H1 (cell line): ENCODE measurements around the gene OXSM. TPM values are rescaled to one million over a fixed set of nuclear protein-coding genes. Genes with fewer than 3 reads are reported as not detected.

ENCODE experiments used
- ATF3 ChIP-seq: IDR thresholded peaks from 2 replicates; pipeline ENCODE4 v1.6.1; 2011; ENCODE audit warnings: low read depth, mild to moderate bottlenecking, low read length; ENCODE audit not compliant: insufficient read depth
- BCL11A ChIP-seq, 2 experiments: IDR thresholded peaks; one replicate each; pipeline ENCODE4 v1.6.1; 2011; ENCODE audit warnings: low read depth in 2 of 2, low read length in 2 of 2, mild to moderate bottlenecking in 2 of 2
- CEBPB ChIP-seq: IDR thresholded peaks from 2 replicates; pipeline ENCODE4 v1.6.1; 2012; ENCODE audit warnings: low read depth, low read length
- CHD1 ChIP-seq: IDR thresholded peaks from 2 replicates; pipeline ENCODE4 v1.6.1; 2012; ENCODE audit warnings: low read depth, low read length, improper control_type of control experiment
- EZH2 ChIP-seq: fragments of 200-600 bp; sonication (generic); IDR thresholded peaks from 2 replicates; pipeline ENCODE4 v1.7.1; 2012; ENCODE audit warnings: low read depth, mild to moderate bottlenecking, moderate library complexity, low read length, inconsistent platforms; ENCODE audit not compliant: severe bottlenecking
- GABPA ChIP-seq: IDR thresholded peaks from 2 replicates; pipeline ENCODE4 v1.6.1; 2011; ENCODE audit warnings: mild to moderate bottlenecking, low read length, moderate library complexity, borderline replicate concordance; ENCODE audit not compliant: insufficient read depth
- HDAC2 ChIP-seq, 2 experiments: fragments of 300-600 bp in 1 of 2; sonication (generic) in 1 of 2; IDR thresholded peaks; 2 replicates each; pipeline ENCODE4 v1.6.1; 2011 to 2012; ENCODE audit warnings: low read depth in 2 of 2, low read length in 2 of 2, mild to moderate bottlenecking in 2 of 2, moderate library complexity in 2 of 2, borderline replicate concordance in 1 of 2, inconsistent platforms in 1 of 2
- JUN ChIP-seq: IDR thresholded peaks from 2 replicates; pipeline ENCODE4 v1.6.1; 2011; ENCODE audit warnings: low read depth, mild to moderate bottlenecking, improper control_type of control experiment, low read length
- JUND ChIP-seq: IDR thresholded peaks from 2 replicates; pipeline ENCODE4 v1.6.1; 2011; ENCODE audit warnings: mild to moderate bottlenecking, improper control_type of control experiment, low read length
- MAFK ChIP-seq: IDR thresholded peaks from 2 replicates; pipeline ENCODE4 v1.6.1; 2012; ENCODE audit warnings: low read depth, mild to moderate bottlenecking, improper control_type of control experiment, low read length
- NANOG ChIP-seq: IDR thresholded peaks from 2 replicates; pipeline ENCODE4 v1.6.1; 2011; ENCODE audit warnings: low read length, low read depth, mild to moderate bottlenecking, inconsistent platforms; ENCODE audit not compliant: insufficient read depth, poor library complexity, severe bottlenecking
- PHF8 ChIP-seq: fragments of 200-600 bp; sonication (generic); conservative IDR thresholded peaks from 2 replicates; pipeline ENCODE4 v1.7.1; 2012; ENCODE audit warnings: low read depth, mild to moderate bottlenecking, inconsistent platforms, low read length, moderate library complexity
- POU5F1 ChIP-seq: IDR thresholded peaks from 2 replicates; pipeline ENCODE4 v1.6.1; 2011; ENCODE audit warnings: low read depth, mild to moderate bottlenecking, low read length, moderate library complexity
- RAD21 ChIP-seq, 2 experiments: IDR thresholded peaks in 1 of 2; conservative IDR thresholded peaks in 1 of 2; 2 replicates each; pipeline ENCODE4 v1.6.1; 2011; ENCODE audit warnings: low read depth in 2 of 2, low read length in 2 of 2, improper control_type of control experiment in 1 of 2, inconsistent platforms in 1 of 2, mild to moderate bottlenecking in 1 of 2, moderate library complexity in 1 of 2
- RFX5 ChIP-seq: IDR thresholded peaks from 2 replicates; pipeline ENCODE4 v1.6.1; 2011; ENCODE audit warnings: low read depth, low read length, improper control_type of control experiment, borderline replicate concordance
- RXRA ChIP-seq: IDR thresholded peaks from 2 replicates; pipeline ENCODE4 v1.6.1; 2011; ENCODE audit warnings: low read depth, mild to moderate bottlenecking, low read length, moderate library complexity; ENCODE audit not compliant: insufficient read depth
- SIRT6 ChIP-seq: IDR thresholded peaks from one replicate; pipeline ENCODE4 v1.7.1; 2012; ENCODE audit warnings: low read length, inconsistent platforms
- SIX5 ChIP-seq: IDR thresholded peaks from 2 replicates; pipeline ENCODE4 v1.6.1; 2011; ENCODE audit warnings: mild to moderate bottlenecking, low read depth, low read length
- SP1 ChIP-seq: IDR thresholded peaks from 2 replicates; pipeline ENCODE4 v1.6.1; 2011; ENCODE audit warnings: low read depth, low read length
- SP2 ChIP-seq: IDR thresholded peaks from 2 replicates; pipeline ENCODE4 v1.6.1; 2012; ENCODE audit warnings: mild to moderate bottlenecking, low read length, inconsistent platforms
- SUZ12 ChIP-seq: fragments of 200-600 bp; sonication (generic); IDR thresholded peaks from 2 replicates; pipeline ENCODE4 v1.6.1; 2012; ENCODE audit warnings: mild to moderate bottlenecking, inconsistent platforms, low read length, moderate library complexity, mixed read lengths
- TAF1 ChIP-seq: IDR thresholded peaks from 2 replicates; pipeline ENCODE4 v1.6.1; 2011; ENCODE audit warnings: mild to moderate bottlenecking, low read depth, low read length
- TCF12 ChIP-seq: IDR thresholded peaks from 2 replicates; pipeline ENCODE4 v1.6.1; 2011; ENCODE audit warnings: low read depth, mild to moderate bottlenecking, low read length
- TEAD4 ChIP-seq: IDR thresholded peaks from 2 replicates; pipeline ENCODE4 v1.6.1; 2012; ENCODE audit warnings: low read depth, low read length, inconsistent platforms, mixed read lengths
- polyA plus RNA-seq, 7 experiments: library from polyadenylated mRNA; depleted of rRNA in 3 of 7; stranded (reverse) in 5 of 7; unstranded in 2 of 7; fragments of >200 nt in 5 of 7; fragments of 200-250 nt in 2 of 7; gene quantifications; 1 replicate in 5 of 7; 2 replicates in 1 of 7; 4 replicates in 1 of 7; pipeline versions ENCODE4 v1.2.1 to v1.2.3, GENCODE V29; 2011 to 2013; ENCODE audit warnings: missing spikeins in 2 of 7, mixed read lengths in 2 of 7
- total RNA-seq: library from RNA; stranded (reverse); fragmentation: NEBNext Ultra II Directional; extraction: Animal tissue kit (Norgen Biotek cat#: 25700); gene quantifications from 2 replicates; pipeline ENCODE4 v1.2.1, GENCODE V29; 2021

The OXSM gene
- total and polyA plus RNA-seq, 2 of the 8 experiments (the other 6 are each of a cell fraction or from before 2014, with no cell fraction given), result 1.3 to 2.2 TPM

- TF ChIP-seq JUND (no peak), SP2 (no peak), RAD21 (IDR thresholded peaks at IDR 0.05 in 1 of 2, conservative IDR thresholded peaks at IDR 0.05 in 1 of 2; ENCODE audit: low read depth in 2 of 2, low read length in 2 of 2) (no peak), TAF1 (no peak), POU5F1 (no peak), ATF3 (no peak), CEBPB (no peak), SUZ12 (no peak), SIRT6 (no peak), TEAD4 (no peak), HDAC2 (IDR thresholded peaks at IDR 0.05; ENCODE audit: borderline replicate concordance in 1 of 2, low read depth in 2 of 2, low read length in 2 of 2) (no peak; a peak in 1 of 4 replicates), RFX5 (no peak), BCL11A (IDR thresholded peaks at IDR 0.05; ENCODE audit: low read depth in 2 of 2, low read length in 2 of 2) (no peak), PHF8 (no peak), MAFK (no peak), SIX5 (no peak), EZH2 (no peak), NANOG (no peak), CHD1 (no peak), TCF12 (no peak), GABPA (no peak), SP1 (0 out of 2 replicates have a peak, but pooled peaks have one; percentile 24), RXRA (no peak), JUN (no peak)
Observed at GRCh38 chr3:25789596-25790556, at the start of gene OXSM (continued).
